Measurements from ENCODE around the gene MARCHF6.

Gene MARCHF6

DNA sequence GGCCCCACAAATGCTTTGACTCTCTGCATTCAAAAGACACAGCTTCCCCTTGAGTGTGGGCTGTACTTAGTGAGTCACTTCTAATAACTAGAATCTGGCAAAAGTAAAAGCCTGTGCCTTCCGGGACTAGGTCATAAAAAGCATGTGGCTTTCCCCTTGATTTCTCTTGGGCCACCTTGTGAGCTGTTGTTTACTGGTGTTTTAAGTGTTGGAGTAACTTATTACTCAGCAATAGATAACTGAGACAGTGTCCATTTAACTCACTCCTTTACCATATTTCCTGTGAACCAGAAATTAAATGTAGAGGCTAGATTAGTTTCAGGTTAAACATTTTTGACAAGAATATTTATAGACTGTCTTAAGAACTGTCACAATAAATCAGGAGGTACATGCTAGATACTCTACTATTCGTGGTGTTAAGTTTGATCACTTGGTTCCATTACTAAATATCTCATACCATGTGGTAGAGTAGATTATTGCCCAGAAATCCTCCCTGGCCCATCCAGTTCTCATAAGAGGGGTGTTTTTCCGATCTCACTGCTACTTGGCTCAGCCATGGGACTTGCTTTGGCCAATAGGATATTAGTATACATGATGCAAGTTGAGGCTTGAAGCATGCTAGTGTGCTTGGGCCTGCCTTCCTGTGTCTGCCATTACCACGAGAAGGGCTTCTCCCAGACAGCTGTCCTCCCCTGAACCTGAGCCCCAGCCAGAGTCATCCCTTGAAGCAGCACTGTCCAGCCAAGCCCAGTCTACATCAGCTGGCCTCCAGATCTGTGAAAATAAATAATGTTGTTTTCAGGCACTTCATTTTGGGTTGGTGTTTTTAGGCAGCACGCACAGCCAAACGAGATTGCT lies 35.4 kb upstream of the MARCHF6 start:
- WGBS = 73% methylated on average over 6 of the region's 6 CpGs
- Histone ChIP-seq H3K9me3 (ENCODE audit: control insufficient read depth, low read length) (no peaks in the 10 kb centered on the region), H2BK15ac (ENCODE audit: low read depth, poor library complexity, severe bottlenecking) (no peak overlapping the region), H3K27me3 (ENCODE audit: control insufficient read depth in 1 of 2, insufficient read depth in 1 of 2, low read length in 2 of 2) (no peaks in the 10 kb centered on the region), H3K23ac (ENCODE audit: low read length in 2 of 2) (no peak overlapping the region), H3K18ac (ENCODE audit: low read depth in 1 of 2, low read length in 2 of 2) (no peak overlapping the region), H3K14ac (ENCODE audit: low read length in 2 of 2) (no peak overlapping the region), H3K4me3 (ENCODE audit: insufficient read depth in 1 of 2, low read depth in 1 of 2, low read length in 2 of 2) (no peak overlapping the region), H3K4me2 (ENCODE audit: low read length, poor library complexity, severe bottlenecking) (no peak overlapping the region), H2AFZ (ENCODE audit: low read depth, low read length) (no peak overlapping the region), H4K91ac (ENCODE audit: low read length) (no peak overlapping the region), H3K9ac (ENCODE audit: low read length) (no peak overlapping the region), H4K8ac (ENCODE audit: low read length) (no peak overlapping the region), H2BK5ac (ENCODE audit: low read depth, low read length, poor library complexity, severe bottlenecking) (no peak overlapping the region), H2AK5ac (ENCODE audit: low read length, severe bottlenecking) (no peak overlapping the region), H2BK120ac (ENCODE audit: low read depth, low read length) (no peak overlapping the region), H2BK12ac (ENCODE audit: low read length in 2 of 2) (no peak overlapping the region), H3K79me1 (replicated peaks; ENCODE audit: low read length, poor library complexity, severe bottlenecking) (no peaks in the 10 kb centered on the region), H3K4me1 (ENCODE audit: control insufficient read depth, insufficient read depth, low read depth, low read length) (no peaks in the 10 kb centered on the region), H3K27ac (ENCODE audit: low read length, poor library complexity, severe bottlenecking) (no peak overlapping the region), H3K4ac (ENCODE audit: low read depth in 1 of 2, low read length in 2 of 2) (no peak overlapping the region), H3K36me3 (ENCODE audit: control insufficient read depth in 1 of 2, insufficient read depth in 2 of 2, low read depth in 1 of 2, low read length in 2 of 2) (no peaks in the 10 kb centered on the region)
- peak; percentile 58 for DNase-seq

DNA sequence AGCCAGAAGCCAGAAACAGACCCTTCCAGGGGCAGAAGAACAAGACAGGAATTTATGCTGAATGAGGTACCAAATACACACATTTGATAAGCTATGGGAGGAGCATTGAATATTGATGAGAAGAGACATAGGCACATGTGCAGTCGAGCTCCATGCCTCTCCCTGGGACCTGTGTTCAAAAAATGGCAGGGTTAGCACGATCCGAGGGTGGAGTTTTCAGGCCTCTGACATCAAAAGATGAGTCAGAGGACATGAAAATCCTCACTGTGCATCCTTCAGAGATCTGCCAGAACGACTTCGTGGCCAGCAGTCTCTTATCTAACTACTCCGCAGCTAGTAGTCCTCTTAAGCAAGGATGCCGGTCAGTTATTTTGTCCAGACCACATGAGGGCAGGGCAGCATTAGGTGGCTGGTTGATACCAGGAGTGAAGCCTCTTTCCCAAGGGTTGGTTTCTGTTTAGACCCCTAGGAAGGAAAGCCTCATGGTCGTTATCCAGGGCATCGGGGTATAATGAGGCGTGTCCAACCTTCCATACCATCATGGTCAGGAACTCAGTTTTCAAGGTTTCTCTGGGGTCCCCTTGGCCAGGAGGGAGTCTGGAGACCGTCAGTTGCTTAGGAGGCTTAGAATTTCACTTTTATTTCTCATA lies 34.2 kb upstream of the MARCHF6 start:
- Histone ChIP-seq H3K14ac (ENCODE audit: low read length in 2 of 2) (no peak overlapping the region), H3K27me3 (ENCODE audit: control insufficient read depth in 1 of 2, insufficient read depth in 1 of 2, low read length in 2 of 2) (no peaks in the 10 kb centered on the region), H2BK120ac (ENCODE audit: low read depth, low read length) (no peak overlapping the region), H3K79me1 (replicated peaks; ENCODE audit: low read length, poor library complexity, severe bottlenecking) (no peaks in the 10 kb centered on the region), H3K9me3 (ENCODE audit: control insufficient read depth, low read length) (no peaks in the 10 kb centered on the region), H4K8ac (ENCODE audit: low read length) (no peak overlapping the region), H2AK5ac (ENCODE audit: low read length, severe bottlenecking) (no peak overlapping the region), H3K18ac (ENCODE audit: low read depth in 1 of 2, low read length in 2 of 2) (no peak overlapping the region), H3K4me3 (ENCODE audit: insufficient read depth in 1 of 2, low read depth in 1 of 2, low read length in 2 of 2) (no peak overlapping the region), H3K9ac (ENCODE audit: low read length) (no peak overlapping the region), H4K91ac (ENCODE audit: low read length) (no peak overlapping the region), H3K4ac (ENCODE audit: low read depth in 1 of 2, low read length in 2 of 2) (no peak overlapping the region), H3K36me3 (ENCODE audit: control insufficient read depth in 1 of 2, insufficient read depth in 2 of 2, low read depth in 1 of 2, low read length in 2 of 2) (no peaks in the 10 kb centered on the region), H3K23ac (ENCODE audit: low read length in 2 of 2) (no peak overlapping the region), H2BK5ac (ENCODE audit: low read depth, low read length, poor library complexity, severe bottlenecking) (no peak overlapping the region), H2BK15ac (ENCODE audit: low read depth, poor library complexity, severe bottlenecking) (no peak overlapping the region), H3K4me1 (ENCODE audit: control insufficient read depth, insufficient read depth, low read depth, low read length) (no peaks in the 10 kb centered on the region), H3K27ac (ENCODE audit: low read length, poor library complexity, severe bottlenecking) (no peak overlapping the region), H3K4me2 (ENCODE audit: low read length, poor library complexity, severe bottlenecking) (no peak overlapping the region), H2AFZ (ENCODE audit: low read depth, low read length) (no peak overlapping the region), H2BK12ac (ENCODE audit: low read length in 2 of 2) (no peak overlapping the region)
- 74% methylated on average over 10 of the region's 11 CpGs for WGBS
- DNase-seq = peak; percentile 52

DNA sequence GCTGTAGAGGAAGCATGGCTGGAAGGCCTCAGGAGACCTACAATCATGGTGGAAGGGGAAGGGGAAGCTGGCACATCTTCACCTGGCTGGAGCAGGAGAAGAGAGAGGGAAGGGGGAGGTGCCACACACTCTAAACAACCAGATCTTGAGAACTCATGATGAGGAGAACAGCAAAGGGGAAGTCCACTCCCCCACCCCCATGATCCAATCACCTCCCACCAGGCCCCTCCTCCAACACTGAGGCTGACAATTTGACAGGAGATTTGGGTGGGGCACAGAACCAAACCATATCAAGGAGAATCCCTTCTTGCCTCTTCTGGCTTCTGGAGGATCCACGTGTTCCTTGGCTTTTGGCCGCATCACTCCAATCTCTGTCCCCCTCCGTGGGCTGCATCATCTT lies 32.7 kb upstream of the MARCHF6 start:
- Histone ChIP-seq H2AK5ac (ENCODE audit: low read length, severe bottlenecking) (no peak overlapping the region), H3K4me2 (ENCODE audit: low read length, poor library complexity, severe bottlenecking) (no peak overlapping the region), H3K4ac (ENCODE audit: low read depth in 1 of 2, low read length in 2 of 2) (no peak overlapping the region), H3K27ac (ENCODE audit: low read length, poor library complexity, severe bottlenecking) (no peak overlapping the region), H2BK12ac (ENCODE audit: low read length in 2 of 2) (no peak overlapping the region), H3K9ac (ENCODE audit: low read length) (no peak overlapping the region), H3K23ac (ENCODE audit: low read length in 2 of 2) (no peak overlapping the region), H2BK15ac (ENCODE audit: low read depth, poor library complexity, severe bottlenecking) (no peak overlapping the region), H3K9me3 (ENCODE audit: control insufficient read depth, low read length) (no peaks in the 10 kb centered on the region), H3K4me3 (ENCODE audit: insufficient read depth in 1 of 2, low read depth in 1 of 2, low read length in 2 of 2) (no peak overlapping the region), H2AFZ (ENCODE audit: low read depth, low read length) (no peak overlapping the region), H3K14ac (ENCODE audit: low read length in 2 of 2) (no peak overlapping the region), H3K4me1 (ENCODE audit: control insufficient read depth, insufficient read depth, low read depth, low read length) (no peaks in the 10 kb centered on the region), H4K91ac (ENCODE audit: low read length) (no peak overlapping the region), H3K79me1 (replicated peaks; ENCODE audit: low read length, poor library complexity, severe bottlenecking) (no peaks in the 10 kb centered on the region), H4K8ac (ENCODE audit: low read length) (no peak overlapping the region), H3K18ac (ENCODE audit: low read depth in 1 of 2, low read length in 2 of 2) (no peak overlapping the region), H3K36me3 (ENCODE audit: control insufficient read depth in 1 of 2, insufficient read depth in 2 of 2, low read depth in 1 of 2, low read length in 2 of 2) (no peaks in the 10 kb centered on the region), H3K27me3 (ENCODE audit: control insufficient read depth in 1 of 2, insufficient read depth in 1 of 2, low read length in 2 of 2) (no peaks in the 10 kb centered on the region), H2BK120ac (ENCODE audit: low read depth, low read length) (no peak overlapping the region), H2BK5ac (ENCODE audit: low read depth, low read length, poor library complexity, severe bottlenecking) (no peak overlapping the region)
- DNase-seq = no peak
- WGBS = 82% methylated on average over 3 of the region's 3 CpGs

DNA sequence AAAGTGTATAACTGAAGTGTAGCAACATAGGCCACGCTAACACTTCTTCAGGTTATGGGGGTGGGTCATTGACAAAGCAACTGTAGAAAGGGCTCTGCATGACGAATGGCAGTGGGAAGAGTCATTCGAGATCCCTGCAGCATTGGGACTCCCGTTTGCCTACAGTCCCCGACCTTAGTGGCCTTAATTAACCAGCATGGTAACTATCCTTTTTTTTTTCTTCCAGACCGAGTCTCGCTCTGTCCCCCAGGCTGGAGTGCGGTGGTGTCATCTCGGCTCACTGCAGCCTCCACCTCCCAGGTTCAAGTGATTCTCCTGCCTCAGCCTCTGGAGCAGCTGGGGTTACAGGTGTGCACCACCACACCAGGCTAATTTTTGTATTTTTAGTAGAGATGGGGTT lies 31.6 kb upstream of the MARCHF6 start:
- H2AK5ac ChIP-seq (ENCODE audit: low read length, severe bottlenecking) = no peak overlapping the region
- H3K27me3 ChIP-seq (ENCODE audit: control insufficient read depth in 1 of 2, insufficient read depth in 1 of 2, low read length in 2 of 2) = no peaks in the 10 kb centered on the region
- WGBS = 80% methylated on average over 9 of the region's 9 CpGs
- H2BK15ac ChIP-seq (ENCODE audit: low read depth, poor library complexity, severe bottlenecking) = no peak overlapping the region
- H3K27ac ChIP-seq (ENCODE audit: low read length, poor library complexity, severe bottlenecking) = no peak overlapping the region
- no peak overlapping the region for H4K8ac ChIP-seq (ENCODE audit: low read length)
- no peak overlapping the region for H3K18ac ChIP-seq (ENCODE audit: low read depth in 1 of 2, low read length in 2 of 2)
- H3K9me3 ChIP-seq (ENCODE audit: control insufficient read depth, low read length) = no peaks in the 10 kb centered on the region
- no peaks in the 10 kb centered on the region for H3K4me1 ChIP-seq (ENCODE audit: control insufficient read depth, insufficient read depth, low read depth, low read length)
- H3K4me2 ChIP-seq (ENCODE audit: low read length, poor library complexity, severe bottlenecking) = no peak overlapping the region
- no peak overlapping the region for H4K91ac ChIP-seq (ENCODE audit: low read length)
- H3K4me3 ChIP-seq (ENCODE audit: insufficient read depth in 1 of 2, low read depth in 1 of 2, low read length in 2 of 2) = no peak overlapping the region
- H2BK12ac ChIP-seq (ENCODE audit: low read length in 2 of 2) = no peak overlapping the region
- H3K36me3 ChIP-seq (ENCODE audit: control insufficient read depth in 1 of 2, insufficient read depth in 2 of 2, low read depth in 1 of 2, low read length in 2 of 2) = no peaks in the 10 kb centered on the region
- no peak overlapping the region for H2AFZ ChIP-seq (ENCODE audit: low read depth, low read length)
- no peak overlapping the region for H3K4ac ChIP-seq (ENCODE audit: low read depth in 1 of 2, low read length in 2 of 2)
- DNase-seq = no peak
- no peak overlapping the region for H3K23ac ChIP-seq (ENCODE audit: low read length in 2 of 2)
- H2BK5ac ChIP-seq (ENCODE audit: low read depth, low read length, poor library complexity, severe bottlenecking) = no peak overlapping the region
- no peak overlapping the region for H3K9ac ChIP-seq (ENCODE audit: low read length)
- H3K14ac ChIP-seq (ENCODE audit: low read length in 2 of 2) = no peak overlapping the region
- H3K79me1 ChIP-seq (replicated peaks; ENCODE audit: low read length, poor library complexity, severe bottlenecking) = no peaks in the 10 kb centered on the region
- no peak overlapping the region for H2BK120ac ChIP-seq (ENCODE audit: low read depth, low read length)
